ENCODE results near the gene SMIM32.

SMIM32 gene

DNA sequence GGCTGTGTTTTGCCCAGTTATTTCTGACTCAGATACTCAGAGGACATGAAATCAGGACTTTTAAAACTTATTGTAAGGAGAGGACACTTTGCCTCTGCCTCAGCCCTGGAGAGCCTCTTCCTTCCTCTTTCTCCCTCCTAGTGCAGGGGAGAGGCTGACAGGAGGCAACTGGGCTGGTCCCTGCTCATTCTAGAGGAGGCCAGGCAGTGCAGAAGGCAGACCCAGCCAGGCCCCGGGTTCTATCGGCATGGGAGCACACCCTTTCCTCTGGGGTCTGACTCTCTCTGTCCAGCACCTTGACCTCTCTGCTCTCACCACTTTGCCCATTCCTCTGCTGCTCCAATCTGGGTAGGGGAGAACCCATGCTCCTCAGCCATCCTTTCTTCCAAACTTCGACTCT, 16.0 kb upstream of the SMIM32 start:
- no peak for DNase-seq (ENCODE audit: extremely low read depth in 1 of 2, low read depth in 1 of 2)

DNA sequence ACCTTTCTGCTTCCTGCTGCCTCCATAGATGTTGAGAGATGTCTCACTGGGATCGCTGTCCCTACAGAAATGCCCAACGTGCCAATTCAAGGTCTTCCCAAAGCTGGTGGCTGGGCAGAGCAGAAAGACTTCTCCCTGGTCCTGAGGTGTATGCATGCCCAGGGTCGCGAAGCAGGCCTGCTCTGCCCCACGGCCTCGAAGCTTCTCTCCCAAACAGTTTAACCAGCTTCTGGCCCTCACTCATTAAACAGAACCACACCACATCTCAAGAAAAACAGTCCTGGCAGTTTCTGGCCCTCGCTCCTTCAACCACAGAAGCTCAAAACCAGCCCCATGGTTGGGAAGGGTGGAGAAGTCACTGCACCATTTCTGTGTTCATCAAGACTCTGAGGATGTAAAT, 14.7 kb upstream of the SMIM32 start:
- no peak for DNase-seq (ENCODE audit: extremely low read depth in 1 of 2, low read depth in 1 of 2)

DNA sequence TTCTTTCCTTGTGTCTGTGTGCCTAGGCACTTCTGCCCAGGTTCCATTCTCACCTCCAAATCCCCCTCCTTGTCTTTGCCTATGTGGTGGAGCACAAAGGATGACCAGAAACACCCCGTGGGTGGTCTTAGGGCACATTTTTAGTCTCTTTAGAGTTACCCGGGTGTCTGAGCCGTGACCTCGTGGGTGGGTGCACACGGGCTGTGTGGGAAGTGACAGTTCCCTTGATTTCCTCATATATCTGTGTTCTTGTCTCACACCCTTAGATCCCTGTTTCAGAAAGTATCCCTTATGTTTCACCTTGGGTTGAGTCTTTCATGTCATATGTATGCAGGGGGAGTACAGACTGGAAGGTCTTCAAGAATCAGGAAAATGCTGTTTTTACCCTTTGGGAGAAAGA, 13.4 kb upstream of the SMIM32 start:
- DNase-seq (ENCODE audit: extremely low read depth in 1 of 2, low read depth in 1 of 2), result no peak

DNA sequence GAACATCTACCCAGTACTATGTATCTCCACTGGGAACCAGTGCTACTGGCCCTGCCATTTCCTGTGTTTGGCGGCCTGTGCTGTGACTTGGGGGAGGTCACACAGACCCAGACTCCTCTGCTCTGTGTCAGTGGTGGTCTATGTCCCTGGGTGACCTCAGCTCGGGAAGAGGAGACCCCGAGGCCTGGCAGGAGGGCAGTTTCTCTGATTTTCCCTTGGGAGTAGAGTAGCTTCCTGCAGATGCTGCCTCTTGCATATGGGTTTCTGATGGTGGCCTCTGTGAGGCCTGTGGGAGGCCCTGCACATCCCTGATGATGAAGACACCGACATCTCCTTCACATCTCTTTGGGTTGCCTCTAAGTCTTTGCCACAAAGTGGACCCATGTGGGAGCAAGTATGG, 13.0 kb upstream of the SMIM32 start:
- DNase-seq (ENCODE audit: extremely low read depth in 1 of 2, low read depth in 1 of 2), result no peak

DNA sequence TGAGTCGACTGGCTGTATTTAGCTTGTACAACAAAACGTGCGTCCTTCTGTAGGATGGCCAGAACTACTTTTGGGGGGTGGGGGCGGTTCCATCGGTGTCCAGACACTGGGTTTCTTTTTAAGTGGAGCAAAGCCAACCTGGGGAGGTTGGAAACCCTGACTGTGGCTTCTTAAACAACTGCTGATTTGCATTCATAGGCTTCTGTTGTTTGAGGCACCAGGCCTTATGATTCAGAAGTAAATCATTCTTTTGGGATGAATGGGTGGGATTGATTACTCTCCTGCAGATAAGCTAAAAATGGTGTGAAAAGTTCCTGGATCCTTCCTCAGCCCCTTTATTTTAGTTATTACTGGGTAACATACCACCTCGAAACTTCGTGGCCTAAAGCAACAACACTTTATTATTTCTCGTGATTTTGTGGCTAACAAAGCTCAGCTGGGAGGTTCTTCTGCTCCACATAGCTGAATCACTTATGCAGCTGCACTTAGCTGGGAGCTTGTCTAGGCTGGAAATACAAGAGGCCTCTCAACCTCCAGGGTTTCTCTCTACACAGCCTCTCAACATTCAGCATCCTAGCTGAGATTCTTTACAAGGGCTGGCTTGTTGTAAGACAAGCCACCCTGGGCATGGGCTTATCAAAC, 12.2 kb upstream of the SMIM32 start:
- no peak for DNase-seq (ENCODE audit: extremely low read depth in 1 of 2, low read depth in 1 of 2)

DNA sequence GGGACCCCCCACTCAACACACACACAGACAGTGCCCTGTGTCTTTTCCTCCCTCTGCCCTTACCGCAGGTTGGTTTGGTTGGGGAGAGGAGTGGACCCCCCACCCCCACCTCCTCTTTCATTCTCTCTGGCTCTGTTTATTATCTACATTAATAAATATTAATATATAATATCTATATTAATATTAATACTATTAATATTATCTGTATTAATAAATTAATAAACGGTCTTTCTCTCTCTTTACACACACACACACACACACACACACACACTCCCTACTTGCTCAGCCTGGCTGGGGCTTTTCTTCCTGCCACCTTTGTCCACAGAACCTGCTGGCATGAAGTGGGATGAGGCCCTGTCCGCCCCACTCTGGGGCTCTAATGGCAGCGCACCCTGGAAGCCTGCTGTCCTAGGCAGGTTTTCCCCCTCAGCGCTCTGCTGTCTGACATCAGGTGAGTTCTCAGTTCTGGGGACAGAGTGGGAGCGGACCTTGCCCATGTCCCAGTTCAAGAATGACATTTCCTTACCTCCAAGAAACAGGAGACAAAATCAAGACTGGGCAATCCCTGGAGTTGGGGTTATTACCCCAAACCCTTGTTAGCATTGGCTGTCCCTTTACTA, 10.5 kb upstream of the SMIM32 start:
- no peak for DNase-seq (ENCODE audit: extremely low read depth in 1 of 2, low read depth in 1 of 2)

DNA sequence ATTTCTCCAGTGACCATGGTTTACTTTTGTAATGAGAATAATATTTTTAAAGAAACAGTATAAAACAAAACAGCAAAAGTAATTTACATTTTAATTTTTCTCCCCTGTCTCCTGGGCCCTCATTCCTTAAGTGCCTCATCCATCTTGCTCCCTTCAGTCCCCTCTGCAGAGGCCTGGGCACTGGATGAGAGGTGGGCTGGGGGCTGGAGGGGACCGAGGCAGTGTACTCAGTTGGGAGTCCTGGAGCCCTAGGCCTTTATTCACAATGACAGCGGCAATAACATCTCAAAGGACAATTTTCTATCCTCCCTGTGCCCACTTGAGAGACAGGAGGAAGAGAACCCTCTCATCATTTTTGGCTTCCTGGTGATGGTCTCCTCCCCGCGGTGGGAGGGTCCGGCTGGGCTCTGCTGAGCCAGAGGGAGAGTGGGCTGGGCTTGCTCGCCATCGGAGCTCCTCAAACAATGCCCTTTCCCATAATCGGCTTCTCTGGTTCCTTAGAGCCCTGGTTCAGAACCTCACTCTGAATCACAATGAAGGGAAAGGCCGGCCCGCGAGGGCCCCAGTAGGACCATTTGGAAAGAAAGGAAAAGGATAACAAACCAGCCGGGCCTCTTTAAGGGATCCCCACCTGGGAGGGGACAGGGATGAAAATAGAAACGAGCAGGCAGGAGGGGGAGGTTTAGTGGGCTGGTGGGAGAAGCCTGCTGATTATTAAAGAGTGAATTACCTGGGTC, 9.7 kb upstream of the SMIM32 start:
- DNase-seq (ENCODE audit: extremely low read depth in 1 of 2, low read depth in 1 of 2), result no peak

DNA sequence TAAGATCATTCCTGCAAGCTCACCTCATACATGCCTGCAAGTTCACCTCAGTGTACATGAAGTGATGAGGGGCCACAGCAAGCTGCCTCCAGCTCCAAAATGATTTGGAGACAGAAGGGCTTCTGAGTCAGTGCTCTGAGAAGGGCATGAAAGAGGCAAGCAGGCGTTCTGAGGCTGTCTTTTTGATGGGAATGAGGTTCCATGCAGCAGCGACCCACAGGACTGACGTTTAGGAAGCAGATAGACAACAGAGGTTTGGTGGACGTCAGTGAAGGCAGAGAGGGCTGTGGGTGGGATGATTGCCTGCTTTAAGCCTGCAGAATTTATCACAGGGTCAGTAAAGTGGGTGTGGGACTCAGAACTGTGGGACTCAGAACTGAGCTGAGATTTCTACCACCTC, 8.9 kb upstream of the SMIM32 start:
- no peak for DNase-seq (ENCODE audit: extremely low read depth in 1 of 2, low read depth in 1 of 2)

DNA sequence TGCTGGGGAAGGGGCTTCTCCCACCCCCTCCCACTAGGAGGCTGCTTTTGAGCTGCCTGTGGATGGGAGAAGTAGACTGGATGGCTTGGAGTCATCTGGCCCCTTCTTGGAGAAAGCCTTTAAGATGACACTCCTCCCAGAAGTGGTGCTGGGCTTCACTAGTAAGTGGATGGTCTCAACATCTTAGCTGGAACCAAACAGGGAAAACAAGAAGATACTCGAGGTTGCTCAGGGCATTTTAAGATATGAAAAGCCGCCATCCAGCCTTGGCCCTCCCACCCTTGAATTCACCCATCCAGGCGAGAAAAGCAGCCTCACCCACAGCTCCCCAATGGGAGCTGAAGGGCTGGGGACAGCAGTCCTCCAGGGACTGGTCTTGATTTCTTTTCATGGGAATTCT, 7.8 kb upstream of the SMIM32 start:
- DNase-seq (ENCODE audit: extremely low read depth in 1 of 2, low read depth in 1 of 2), result no peak

DNA sequence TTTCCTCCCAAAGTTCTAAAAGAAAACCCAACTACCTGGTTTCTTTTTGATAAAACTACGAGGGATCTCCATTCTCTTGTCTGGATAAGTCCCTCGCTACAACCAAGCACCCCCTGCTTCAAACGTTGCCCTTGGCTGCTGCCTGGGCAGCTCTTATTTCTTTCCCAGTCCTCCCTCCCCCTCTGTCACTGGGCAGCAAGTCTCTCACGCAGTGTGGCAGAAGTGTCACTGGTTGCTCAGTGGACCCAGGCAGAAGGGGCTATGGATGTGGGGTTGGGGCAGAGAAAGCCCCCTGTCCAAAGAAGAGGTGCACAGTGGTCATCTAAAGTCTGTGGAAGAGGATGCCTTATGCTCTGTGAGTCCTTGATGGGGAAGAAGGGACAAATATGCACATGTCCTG, 7.2 kb upstream of the SMIM32 start:
- no peak for DNase-seq (ENCODE audit: extremely low read depth in 1 of 2, low read depth in 1 of 2)

DNA sequence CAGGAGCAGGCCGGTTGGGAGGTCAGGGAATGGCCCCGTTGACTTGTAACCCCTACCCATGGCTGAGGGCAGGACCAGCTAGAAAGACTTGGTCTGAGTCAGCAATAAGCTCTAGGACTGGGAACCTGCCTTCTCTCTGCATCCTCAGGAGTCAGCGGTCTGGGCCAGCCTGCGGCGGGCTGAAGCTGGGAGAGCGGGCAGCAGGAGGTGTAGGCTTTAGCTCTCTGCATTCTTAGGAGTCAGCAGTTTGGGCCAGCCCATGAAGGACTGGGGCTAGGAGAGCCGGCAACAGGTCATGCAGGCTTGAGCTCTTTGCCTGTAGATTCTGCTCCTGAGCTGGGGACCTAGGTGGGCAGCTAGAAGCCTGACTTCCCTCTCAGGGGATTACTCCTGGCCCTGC, 6.4 kb upstream of the SMIM32 start:
- DNase-seq (ENCODE audit: extremely low read depth in 1 of 2, low read depth in 1 of 2), result no peak

DNA sequence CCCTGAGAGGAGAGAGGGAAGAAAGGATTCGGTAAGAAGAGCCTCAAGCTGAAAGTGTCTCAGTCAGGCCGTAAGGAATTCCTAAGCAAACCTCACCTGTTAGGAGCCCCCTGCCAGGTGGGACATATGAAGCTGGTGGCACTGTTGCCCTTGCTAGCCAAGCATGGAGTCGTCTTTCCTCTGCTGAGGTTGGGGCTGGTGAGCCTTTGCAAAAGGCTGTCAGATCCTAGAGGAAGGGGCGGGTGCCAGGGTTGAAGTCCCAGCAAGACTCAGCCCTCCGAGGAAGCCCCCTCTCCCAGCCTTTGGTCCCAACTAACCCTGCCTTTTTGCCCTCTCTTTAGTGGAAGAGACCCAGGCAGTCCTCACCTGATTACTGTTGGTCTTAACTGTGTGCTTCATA, 5.5 kb upstream of the SMIM32 start:
- DNase-seq (ENCODE audit: extremely low read depth in 1 of 2, low read depth in 1 of 2), result no peak

DNA sequence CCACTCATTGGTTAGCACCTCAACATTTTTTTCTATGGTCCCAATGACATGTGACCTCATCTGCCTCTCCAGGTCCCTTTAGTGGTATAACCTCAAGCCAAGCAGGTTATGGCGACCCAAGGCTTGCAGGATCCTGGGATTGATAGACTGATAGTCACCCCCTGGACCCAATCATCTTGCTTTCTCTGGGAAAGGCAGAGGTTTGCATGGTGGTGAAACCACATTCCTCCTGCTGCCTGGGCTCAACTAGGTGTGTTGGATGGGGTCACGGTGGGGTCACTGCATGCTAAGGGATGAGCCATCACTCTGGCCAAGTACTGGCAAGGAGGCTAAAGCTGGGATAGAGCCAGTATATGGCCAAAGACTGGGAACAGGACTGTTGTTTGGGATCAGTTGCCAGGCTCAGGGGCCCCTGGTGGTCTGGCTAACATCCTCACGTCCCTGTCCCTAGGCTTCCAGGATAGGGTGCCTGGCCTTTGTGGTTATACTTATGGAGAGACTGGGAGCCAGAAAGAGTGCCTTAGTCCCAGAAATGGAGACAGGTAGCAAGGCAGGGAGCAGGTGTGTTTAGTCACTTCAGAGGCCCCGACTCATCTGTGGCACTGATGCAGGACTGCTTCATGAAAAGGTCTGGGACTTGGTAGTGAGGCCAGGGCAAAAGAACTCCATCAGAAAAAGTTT, 4.6 kb upstream of the SMIM32 start:
- DNase-seq (ENCODE audit: extremely low read depth in 1 of 2, low read depth in 1 of 2), result no peak

DNA sequence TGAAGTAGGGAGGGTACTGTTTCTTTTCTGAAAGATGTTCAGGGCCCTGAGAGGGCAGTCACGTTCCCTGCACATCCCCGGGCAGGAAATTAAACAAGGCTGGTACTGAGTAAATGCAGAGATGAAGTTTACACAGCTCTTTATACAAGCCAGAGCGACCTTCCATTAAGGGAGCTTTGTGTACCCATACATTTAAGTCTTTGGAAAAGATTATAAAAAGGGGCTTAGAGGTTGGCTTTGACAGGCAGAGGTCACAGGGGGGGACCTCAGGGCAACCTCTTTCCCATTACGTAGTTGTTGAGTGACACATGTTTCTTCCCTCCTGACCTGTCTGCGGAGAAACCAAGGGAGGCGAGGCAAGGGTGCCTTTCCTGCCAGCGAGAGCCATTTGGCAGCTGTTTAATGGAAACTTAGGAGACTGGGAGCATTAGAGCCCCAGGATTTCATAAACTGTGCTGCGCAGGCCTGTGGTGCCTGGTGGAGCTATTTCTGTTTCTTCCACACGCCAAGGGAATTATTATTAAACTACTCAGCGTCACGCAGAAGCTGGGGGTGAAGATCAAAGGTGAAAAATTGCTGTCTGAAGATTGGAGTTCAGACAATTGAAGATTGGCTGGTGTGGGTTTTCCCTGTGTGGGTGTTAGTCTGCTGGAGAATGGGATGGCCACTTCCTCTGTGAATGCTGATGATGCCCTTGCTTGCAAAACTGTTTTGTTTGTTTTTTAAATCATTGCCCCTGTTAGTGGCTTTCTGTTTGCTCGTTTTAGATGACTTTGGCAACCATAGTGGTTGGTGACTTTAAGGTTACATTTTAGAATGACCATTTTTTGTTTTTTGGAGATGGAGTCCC, 3.2 kb upstream of the SMIM32 start:
- DNase-seq (ENCODE audit: extremely low read depth in 1 of 2, low read depth in 1 of 2), result no peak

DNA sequence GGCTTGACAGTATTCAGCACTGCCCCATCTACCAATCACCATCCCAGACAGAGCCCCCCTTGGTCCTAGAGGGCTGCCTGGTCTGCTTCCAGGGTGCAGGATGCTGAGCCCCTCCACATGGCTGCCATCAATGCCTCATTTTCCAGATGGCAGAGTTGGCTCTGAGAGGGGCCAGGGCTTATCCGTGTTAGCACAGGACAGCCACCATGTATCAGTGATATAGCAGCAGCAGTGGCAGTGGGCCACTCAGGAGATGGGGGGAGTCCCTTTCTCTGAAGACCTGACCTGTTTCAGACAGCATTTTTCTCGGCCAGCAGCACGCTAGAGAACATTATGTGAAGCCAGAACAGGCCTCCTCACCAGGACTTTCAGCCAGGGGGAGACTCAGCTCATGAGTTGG, 1.6 kb upstream of the SMIM32 start:
- DNase-seq (ENCODE audit: extremely low read depth in 1 of 2, low read depth in 1 of 2), result no peak

DNA sequence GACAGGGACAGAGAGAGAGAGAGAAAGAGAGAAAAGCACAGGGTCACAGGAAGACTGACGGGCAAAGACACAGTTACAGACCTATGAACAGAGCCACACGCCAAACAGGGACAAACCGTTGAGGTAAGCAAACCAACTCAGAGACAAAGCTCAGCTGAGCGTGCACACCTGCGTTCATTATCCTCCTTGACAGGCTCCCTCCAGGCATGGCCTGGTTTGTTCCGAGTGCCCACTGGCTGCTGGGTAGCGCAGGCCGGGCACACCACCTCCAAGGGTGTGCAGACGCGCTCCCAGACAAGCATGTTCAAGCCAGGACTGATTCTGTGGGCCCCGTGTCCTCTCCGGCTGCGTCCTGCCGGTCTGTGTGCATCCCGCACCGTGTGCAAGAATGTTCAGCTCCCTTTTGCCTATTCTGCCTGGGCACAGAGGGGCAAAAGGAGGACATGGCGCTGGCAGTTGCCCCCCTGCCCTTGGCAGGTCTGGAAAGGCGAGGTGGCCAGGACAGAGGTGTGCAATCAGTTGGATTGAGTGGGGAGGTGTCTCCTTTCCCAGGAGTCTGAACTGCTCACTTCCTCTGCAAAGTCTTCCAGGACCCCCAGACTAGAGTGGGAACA, 467 bp upstream of the SMIM32 start:
- DNase-seq (ENCODE audit: extremely low read depth in 1 of 2, low read depth in 1 of 2), result no peak

DNA sequence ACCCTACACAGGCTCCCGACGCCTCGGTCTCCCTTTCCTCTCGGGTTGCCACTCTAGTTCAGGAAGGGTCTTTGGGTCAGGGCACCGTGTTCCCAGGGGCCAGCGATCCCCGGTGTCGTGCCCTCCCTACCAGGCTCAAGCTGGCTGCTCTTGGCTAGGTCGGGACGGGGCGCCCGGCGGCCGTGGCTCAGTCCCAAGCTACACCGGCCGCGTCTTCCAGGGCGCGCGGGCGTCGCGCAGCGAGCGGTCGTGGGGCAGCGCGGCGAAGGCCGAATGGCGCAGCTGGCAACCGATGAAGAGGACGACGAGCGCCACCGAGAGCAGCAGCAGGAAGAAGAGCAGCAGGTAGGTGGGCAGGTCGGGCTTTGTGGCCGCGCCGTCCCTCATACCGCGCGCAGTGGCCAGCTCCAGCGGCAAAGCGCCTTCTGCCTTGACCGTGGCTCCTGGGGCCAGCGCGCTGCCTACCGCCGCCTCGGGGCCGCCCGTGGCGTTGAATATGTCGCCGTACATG, 892 bp downstream of the SMIM32 start:
- no peak for DNase-seq (ENCODE audit: extremely low read depth in 1 of 2, low read depth in 1 of 2)

DNA sequence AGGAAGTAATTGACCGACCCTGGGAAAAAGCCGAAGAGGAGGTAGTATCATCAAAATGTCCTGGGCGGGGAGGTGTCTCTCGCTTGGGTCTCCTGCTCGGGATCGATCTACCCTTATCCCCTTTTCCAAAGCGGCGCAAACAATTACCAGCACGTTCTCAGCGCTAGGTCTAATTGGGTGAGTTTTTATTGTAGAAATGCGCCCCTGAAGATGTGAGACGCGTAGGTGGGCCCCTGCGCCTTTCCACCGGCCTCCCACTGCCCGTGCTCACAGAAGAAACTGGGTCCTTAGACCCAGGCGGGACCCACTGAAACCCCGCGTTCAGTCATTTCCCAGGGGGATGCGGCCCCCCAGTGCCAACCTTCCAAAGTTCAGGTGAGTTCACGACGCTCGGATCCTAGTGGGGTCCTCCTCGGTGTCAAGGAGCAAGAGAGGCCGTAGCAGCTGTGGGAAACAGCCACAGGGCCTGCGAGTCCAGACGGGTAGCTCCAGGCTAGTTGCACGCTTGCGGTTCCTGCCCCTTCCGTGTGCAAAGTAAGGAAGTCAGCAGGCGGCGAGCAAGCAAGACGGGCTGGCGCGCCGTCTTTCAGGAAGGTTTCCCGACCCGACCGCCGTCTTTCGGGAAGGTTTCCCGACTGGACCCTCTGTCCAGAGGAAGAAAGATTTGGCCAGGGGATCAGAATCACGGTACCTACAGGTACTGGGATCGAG, 1.5 kb downstream of the SMIM32 start:
- no peak for DNase-seq (ENCODE audit: extremely low read depth in 1 of 2, low read depth in 1 of 2)

DNA sequence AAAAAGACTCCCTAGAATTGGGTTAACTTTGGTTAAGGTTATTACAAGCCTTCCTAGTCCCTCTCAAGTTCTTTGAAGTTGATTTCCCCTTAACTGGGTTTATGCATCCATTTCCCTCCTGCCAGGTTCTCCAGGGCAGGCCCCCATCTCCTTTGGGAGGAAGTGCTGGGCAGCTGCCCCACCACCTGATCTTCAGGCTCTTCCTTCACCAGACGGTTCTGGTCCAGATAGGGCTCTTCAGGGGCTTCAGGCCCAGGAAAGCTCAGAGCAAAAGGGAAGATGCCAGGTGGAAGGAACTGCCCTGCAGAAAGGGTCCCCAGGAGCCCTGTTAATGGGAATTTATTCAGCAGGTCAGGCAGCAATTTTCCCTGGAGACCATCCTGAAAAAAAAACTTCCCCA, 2.1 kb downstream of the SMIM32 start:
- no peak for DNase-seq (ENCODE audit: extremely low read depth in 1 of 2, low read depth in 1 of 2)

Data from activated CD8-positive, alpha-beta memory T cell treated with anti-CD3 and anti-CD28 coated beads for 1 hour (primary cell).